ENCODE measurements around the gene NFS1. TPM values are rescaled to one million over a fixed set of nuclear protein-coding genes. Genes with fewer than 3 reads are reported as not detected.

The NFS1 gene
- total and polyA plus RNA-seq, 2 donors from 2014 or later = 31.5 to 71.2 TPM

- Histone ChIP-seq H3K27ac (ENCODE audit: low read depth in 2 of 2, low read length in 2 of 2) (no peak overlapping the region), H3K4me1 (ENCODE audit: control insufficient read depth in 2 of 3, insufficient read depth in 2 of 3, low read depth in 1 of 3, low read length in 3 of 3) (peaks cover 0 to 19% (median 6%) of the 10 kb centered on the region in 3 donors), H3K36me3 (ENCODE audit: control insufficient read depth in 2 of 3, insufficient read depth in 3 of 3, low read length in 3 of 3) (no peaks in the 10 kb centered on the region), H3K4me3 (ENCODE audit: low read length in 3 of 3) (peak overlapping the region in 2 of 3 donors; percentile 52 to 95), H3K9ac (ENCODE audit: low read length in 3 of 3) (peak overlapping the region in 1 of 3 donors; percentile 6), H3K27me3 (ENCODE audit: control insufficient read depth, insufficient read depth, low read length) (no peaks in the 10 kb centered on the region), H3K9me3 (ENCODE audit: control insufficient read depth in 2 of 3, insufficient read depth in 1 of 3, low read length in 3 of 3) (no peaks in the 10 kb centered on the region)
- FAIRE-seq (no peak), DNase-seq (no peak)
- no peak for TF ChIP-seq CTCF (IDR thresholded peaks at IDR 0.05; ENCODE audit: borderline replicate concordance, extremely low read depth, insufficient read depth)
- intact Hi-C loops (cut with DNase I) = no loop called here
Observed at GRCh38 chr20:35661908-35662307, 37.2 kb downstream of the NFS1 start.

DNA sequence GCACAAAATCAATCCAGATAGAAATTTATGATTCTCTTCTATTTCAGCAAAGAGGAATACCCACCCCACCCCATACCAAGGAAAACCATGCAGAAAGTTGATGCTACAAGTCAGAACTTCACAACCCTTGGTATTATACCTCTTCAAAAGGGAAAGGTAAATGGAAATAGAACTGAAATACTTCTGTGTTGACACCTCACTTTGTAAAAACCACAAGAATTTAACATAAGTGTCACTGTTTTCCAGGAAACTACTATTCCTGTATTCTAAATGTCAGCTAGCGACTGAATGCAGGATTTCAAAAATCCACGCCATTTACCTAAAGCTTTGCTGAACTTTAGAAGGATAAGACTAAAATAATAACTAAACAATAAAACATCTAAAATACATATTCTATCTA is 38.1 kb downstream of the NFS1 start:
- no peak for TF ChIP-seq CTCF (IDR thresholded peaks at IDR 0.05; ENCODE audit: borderline replicate concordance, extremely low read depth, insufficient read depth)
- intact Hi-C loops (cut with DNase I) = no loop called here
- Histone ChIP-seq H3K27me3 (ENCODE audit: control insufficient read depth, insufficient read depth, low read length) (no peaks in the 10 kb centered on the region), H3K9me3 (ENCODE audit: control insufficient read depth in 2 of 3, insufficient read depth in 1 of 3, low read length in 3 of 3) (no peaks in the 10 kb centered on the region), H3K4me1 (ENCODE audit: control insufficient read depth in 2 of 3, insufficient read depth in 2 of 3, low read depth in 1 of 3, low read length in 3 of 3) (peaks cover 0 to 19% (median 6%) of the 10 kb centered on the region in 3 donors), H3K36me3 (ENCODE audit: control insufficient read depth in 2 of 3, insufficient read depth in 3 of 3, low read length in 3 of 3) (no peaks in the 10 kb centered on the region), H3K9ac (ENCODE audit: low read length in 3 of 3) (no peak overlapping the region), H3K4me3 (ENCODE audit: low read length in 3 of 3) (peak overlapping the region in 2 of 3 donors; percentile 3 to 52), H3K27ac (ENCODE audit: low read depth in 2 of 2, low read length in 2 of 2) (no peak overlapping the region)
- DNase-seq = no peak
- FAIRE-seq = no peak

GRCh38 chr20:35660122-35660937 is 38.8 kb downstream of the NFS1 start:
- H3K9ac ChIP-seq (ENCODE audit: low read length in 3 of 3) = no peak overlapping the region
- peaks cover 0 to 19% (median 6%) of the 10 kb centered on the region in 3 donors for H3K4me1 ChIP-seq (ENCODE audit: control insufficient read depth in 2 of 3, insufficient read depth in 2 of 3, low read depth in 1 of 3, low read length in 3 of 3)
- intact Hi-C loops (cut with DNase I) = no loop called here
- no peaks in the 10 kb centered on the region for H3K36me3 ChIP-seq (ENCODE audit: control insufficient read depth in 2 of 3, insufficient read depth in 3 of 3, low read length in 3 of 3)
- no peak for FAIRE-seq
- no peak for DNase-seq
- H3K4me3 ChIP-seq (ENCODE audit: low read length in 3 of 3) = peak overlapping the region in 1 of 3 donors; percentile 3
- H3K27ac ChIP-seq (ENCODE audit: low read depth in 2 of 2, low read length in 2 of 2) = no peak overlapping the region
- H3K27me3 ChIP-seq (ENCODE audit: control insufficient read depth, insufficient read depth, low read length) = no peaks in the 10 kb centered on the region
- no peaks in the 10 kb centered on the region for H3K9me3 ChIP-seq (ENCODE audit: control insufficient read depth in 2 of 3, insufficient read depth in 1 of 3, low read length in 3 of 3)
- no peak for TF ChIP-seq CTCF (IDR thresholded peaks at IDR 0.05; ENCODE audit: borderline replicate concordance, extremely low read depth, insufficient read depth)

All from kidney (tissue), 14 donors.